DND-41 (cell line): ENCODE data around the gene FHOD3.
"Not testable (repeated sequence)": the region's sequence is repeated elsewhere in the genome, so short reads cannot be mapped to it uniquely, and the experiment has no call there.

Experiments
- ATAC-seq: fragments of 200-7000 bp; cut with Tn5 transposase; 3 replicates; pipeline ENCODE4 v1.9.1; 2021; ENCODE audit warnings: low read depth; ENCODE audit not compliant: insufficient read depth
- DNase-seq: peaks from one replicate; pipeline ENCODE4 v3.0.0-alpha.2; 2020
- H2AFZ ChIP-seq: 2 replicates; pipeline ENCODE4 v1.6.0; 2012; ENCODE audit warnings: low read depth, low read length
- H3K27ac ChIP-seq: 2 replicates; pipeline ENCODE4 v1.5.1; 2012; ENCODE audit warnings: low read length, inconsistent platforms
- H3K27me3 ChIP-seq: fragments of 200-600 bp; sonication (generic); 2 replicates; pipeline ENCODE4 v1.6.0; 2012; ENCODE audit warnings: low read length, mild to moderate bottlenecking, inconsistent platforms; ENCODE audit not compliant: insufficient read depth, poor library complexity
- H3K36me3 ChIP-seq: 2 replicates; pipeline ENCODE4 v1.5.1; 2012; ENCODE audit warnings: low read length, inconsistent platforms; ENCODE audit not compliant: insufficient read depth
- H3K4me1 ChIP-seq: 2 replicates; pipeline ENCODE4 v1.5.1; 2012; ENCODE audit warnings: mild to moderate bottlenecking, low read length; ENCODE audit not compliant: insufficient read depth
- H3K4me2 ChIP-seq: 2 replicates; pipeline ENCODE4 v1.6.0; 2012; ENCODE audit warnings: mild to moderate bottlenecking, moderate library complexity, low read length, inconsistent platforms; ENCODE audit not compliant: insufficient read depth
- H3K4me3 ChIP-seq, 2 experiments: fragments of 200-600 bp in 1 of 2; shearing (Covaris generic) in 1 of 2; 2 replicates each; pipeline ENCODE4 v1.5.1; 2012 to 2016; ENCODE audit warnings: inconsistent platforms in 2 of 2, low read length in 2 of 2, mild to moderate bottlenecking in 2 of 2, low read depth in 1 of 2, moderate library complexity in 1 of 2
- H3K79me2 ChIP-seq: 2 replicates; pipeline ENCODE4 v1.6.0; 2012; ENCODE audit warnings: low read length, inconsistent platforms; ENCODE audit not compliant: insufficient read depth
- H3K9ac ChIP-seq: 2 replicates; pipeline ENCODE4 v1.6.0; 2012; ENCODE audit warnings: low read depth, mild to moderate bottlenecking, inconsistent platforms, low read length, moderate library complexity
- H3K9me3 ChIP-seq: 2 replicates; pipeline ENCODE4 v1.5.1; 2012; ENCODE audit warnings: low read length, moderate library complexity, mild to moderate bottlenecking, inconsistent platforms; ENCODE audit not compliant: insufficient read depth, severe bottlenecking
- H4K20me1 ChIP-seq: 2 replicates; pipeline ENCODE4 v1.6.0; 2012; ENCODE audit warnings: low read length; ENCODE audit not compliant: insufficient read depth
- CTCF ChIP-seq: IDR thresholded peaks from 2 replicates; pipeline ENCODE4 v1.5.1; 2012; ENCODE audit warnings: borderline replicate concordance, low read length, moderate library complexity, mild to moderate bottlenecking; ENCODE audit not compliant: poor library complexity, severe bottlenecking; ENCODE audit errors: extremely low read depth
- EZH2 ChIP-seq: IDR thresholded peaks from 3 replicates; pipeline ENCODE4 v1.6.1; 2012; ENCODE audit warnings: borderline replicate concordance, low read depth, mild to moderate bottlenecking, moderate library complexity, low read length, inconsistent platforms; ENCODE audit not compliant: severe bottlenecking

The FHOD3 gene

GRCh38 chr18:36759167-36759776 lies 461.8 kb downstream of the FHOD3 start:
- DNase-seq (no peak), ATAC-seq (no peak)
- Histone ChIP-seq H3K27me3 (no peaks in the 10 kb centered on the region), H3K27ac (no peak overlapping the region), H3K9ac (no peak overlapping the region), H4K20me1 (no peaks in the 10 kb centered on the region), H3K36me3 (no peaks in the 10 kb centered on the region), H3K9me3 (no peaks in the 10 kb centered on the region), H3K4me3 (no peak overlapping the region), H3K4me2 (no peak overlapping the region), H3K79me2 (no peaks in the 10 kb centered on the region), H3K4me1 (no peaks in the 10 kb centered on the region), H2AFZ (no peak overlapping the region)
- TF ChIP-seq EZH2 (no peak), CTCF (no peak)

- Histone ChIP-seq H2AFZ (no peak overlapping the region), H3K4me1 (no peaks in the 10 kb centered on the region), H3K79me2 (no peaks in the 10 kb centered on the region), H3K36me3 (no peaks in the 10 kb centered on the region), H3K9me3 (no peaks in the 10 kb centered on the region), H3K4me3 (no peak overlapping the region), H4K20me1 (no peaks in the 10 kb centered on the region), H3K27me3 (no peaks in the 10 kb centered on the region), H3K4me2 (no peak overlapping the region), H3K27ac (no peak overlapping the region), H3K9ac (no peak overlapping the region)
- DNase-seq (no peak), ATAC-seq (no peak)
- TF ChIP-seq CTCF (no peak), EZH2 (no peak)
Measured at GRCh38 chr18:36760598-36760997, 463.1 kb downstream of the FHOD3 start.

GRCh38 chr18:36761186-36761698 lies 463.7 kb downstream of the FHOD3 start:
- H3K79me2 ChIP-seq: no peaks in the 10 kb centered on the region
- H3K27me3 ChIP-seq: no peaks in the 10 kb centered on the region
- no peak overlapping the region for H3K4me2 ChIP-seq
- H3K36me3 ChIP-seq: no peaks in the 10 kb centered on the region
- no peaks in the 10 kb centered on the region for H3K9me3 ChIP-seq
- TF ChIP-seq CTCF (no peak), EZH2 (no peak)
- H3K27ac ChIP-seq: no peak overlapping the region
- H3K4me1 ChIP-seq: no peaks in the 10 kb centered on the region
- H4K20me1 ChIP-seq: no peaks in the 10 kb centered on the region
- no peak overlapping the region for H2AFZ ChIP-seq
- ATAC-seq (no peak), DNase-seq (no peak)
- no peak overlapping the region for H3K9ac ChIP-seq
- H3K4me3 ChIP-seq: no peak overlapping the region

- H3K9me3 ChIP-seq: no peaks in the 10 kb centered on the region
- no peaks in the 10 kb centered on the region for H3K36me3 ChIP-seq
- ATAC-seq (no peak), DNase-seq (no peak)
- no peaks in the 10 kb centered on the region for H3K4me1 ChIP-seq
- no peaks in the 10 kb centered on the region for H4K20me1 ChIP-seq
- TF ChIP-seq CTCF (no peak), EZH2 (no peak)
- H3K4me3 ChIP-seq: no peak overlapping the region
- no peak overlapping the region for H2AFZ ChIP-seq
- no peaks in the 10 kb centered on the region for H3K27me3 ChIP-seq
- no peak overlapping the region for H3K4me2 ChIP-seq
- no peak overlapping the region for H3K27ac ChIP-seq
- no peaks in the 10 kb centered on the region for H3K79me2 ChIP-seq
- H3K9ac ChIP-seq: no peak overlapping the region
Measured at GRCh38 chr18:36762074-36762473, 464.6 kb downstream of the FHOD3 start.

GRCh38 chr18:36762965-36763364 lies 465.5 kb downstream of the FHOD3 start:
- not testable (repeated sequence) for H3K4me3 ChIP-seq, H4K20me1 ChIP-seq, H3K9ac ChIP-seq, H3K36me3 ChIP-seq, H3K4me2 ChIP-seq, H3K79me2 ChIP-seq, H3K27me3 ChIP-seq, DNase-seq, H3K9me3 ChIP-seq, H3K27ac ChIP-seq, ATAC-seq, H2AFZ ChIP-seq, H3K4me1 ChIP-seq
